D721Med (cell line): ENCODE measurements around the gene FUT8.

Experiments used
- DNase-seq: peaks from one replicate; pipeline ENCODE4 v3.0.0; 2011; ENCODE audit warnings: low spot score; ENCODE audit not compliant: insufficient read length
- FAIRE-seq: peaks from 2 replicates; lab custom pipeline; 2011; peaks lifted over from hg19 to GRCh38; lab: Jason Lieb, UNC
- TF ChIP-seq, protein P1 (sequence below): IDR thresholded peaks from 2 replicates; pipeline ENCODE4 v1.5.1; 2012; ENCODE audit warnings: mild to moderate bottlenecking, control low read depth; ENCODE audit not compliant: insufficient read depth; ENCODE audit errors: missing control alignments

FUT8 gene

GRCh38 chr14:65748796-65749195 lies 336.3 kb downstream of the FUT8 start:
- DNase-seq (no peak), FAIRE-seq (no peak)
- TF ChIP-seq, protein P1, sequence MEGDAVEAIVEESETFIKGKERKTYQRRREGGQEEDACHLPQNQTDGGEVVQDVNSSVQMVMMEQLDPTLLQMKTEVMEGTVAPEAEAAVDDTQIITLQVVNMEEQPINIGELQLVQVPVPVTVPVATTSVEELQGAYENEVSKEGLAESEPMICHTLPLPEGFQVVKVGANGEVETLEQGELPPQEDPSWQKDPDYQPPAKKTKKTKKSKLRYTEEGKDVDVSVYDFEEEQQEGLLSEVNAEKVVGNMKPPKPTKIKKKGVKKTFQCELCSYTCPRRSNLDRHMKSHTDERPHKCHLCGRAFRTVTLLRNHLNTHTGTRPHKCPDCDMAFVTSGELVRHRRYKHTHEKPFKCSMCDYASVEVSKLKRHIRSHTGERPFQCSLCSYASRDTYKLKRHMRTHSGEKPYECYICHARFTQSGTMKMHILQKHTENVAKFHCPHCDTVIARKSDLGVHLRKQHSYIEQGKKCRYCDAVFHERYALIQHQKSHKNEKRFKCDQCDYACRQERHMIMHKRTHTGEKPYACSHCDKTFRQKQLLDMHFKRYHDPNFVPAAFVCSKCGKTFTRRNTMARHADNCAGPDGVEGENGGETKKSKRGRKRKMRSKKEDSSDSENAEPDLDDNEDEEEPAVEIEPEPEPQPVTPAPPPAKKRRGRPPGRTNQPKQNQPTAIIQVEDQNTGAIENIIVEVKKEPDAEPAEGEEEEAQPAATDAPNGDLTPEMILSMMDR = no peak

DNA sequence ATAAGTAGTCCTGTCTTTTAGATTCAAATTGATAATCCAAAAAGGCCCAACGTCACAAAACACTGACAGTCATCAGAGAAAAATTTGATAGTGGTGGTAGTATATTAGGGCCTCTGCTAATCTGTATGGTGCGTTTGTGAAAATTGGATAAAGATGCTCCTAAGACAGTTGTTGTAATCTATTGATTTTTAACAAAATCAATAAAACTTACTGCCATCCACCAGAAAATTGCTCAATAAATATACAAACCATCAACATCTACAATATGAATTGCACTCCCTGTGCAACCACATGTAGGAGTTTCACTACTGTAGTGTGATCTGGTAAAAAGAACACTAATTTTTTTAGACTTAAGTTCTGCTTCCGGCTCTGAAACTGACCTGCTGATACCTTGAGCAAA lies 336.8 kb downstream of the FUT8 start:
- DNase-seq (no peak), FAIRE-seq (no peak)
- TF ChIP-seq, protein P1 = no peak

- TF ChIP-seq, protein P1 = no peak
- DNase-seq (no peak), FAIRE-seq (no peak)
These were observed 338.4 kb downstream of the FUT8 start for GRCh38 chr14:65750906-65751305.

DNA sequence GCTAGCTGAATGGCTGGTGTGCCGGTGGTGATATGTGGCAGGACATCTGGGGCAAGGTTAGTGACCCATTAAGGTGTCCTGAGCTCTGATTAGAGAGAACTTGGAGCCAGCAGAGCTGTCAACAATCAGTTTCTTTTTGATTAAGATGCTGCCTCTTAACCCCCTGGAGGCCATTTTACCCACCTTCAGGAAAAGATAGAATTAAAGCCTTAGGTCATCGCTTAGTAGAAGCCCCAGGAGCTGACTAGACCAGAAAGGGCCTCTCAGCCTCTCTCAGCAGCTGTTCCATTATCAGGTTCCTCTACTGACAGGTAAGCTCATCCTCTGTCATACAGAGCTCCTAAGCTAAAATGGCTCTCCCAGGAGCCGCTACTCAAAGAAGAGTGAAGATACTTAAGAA lies 339.0 kb downstream of the FUT8 start:
- no peak for DNase-seq
- TF ChIP-seq, protein P1 = no peak
- no peak for FAIRE-seq

GRCh38 chr14:65753061-65753460 lies 340.5 kb downstream of the FUT8 start:
- DNase-seq (no peak), FAIRE-seq (no peak)
- TF ChIP-seq, protein P1 = no peak

DNA sequence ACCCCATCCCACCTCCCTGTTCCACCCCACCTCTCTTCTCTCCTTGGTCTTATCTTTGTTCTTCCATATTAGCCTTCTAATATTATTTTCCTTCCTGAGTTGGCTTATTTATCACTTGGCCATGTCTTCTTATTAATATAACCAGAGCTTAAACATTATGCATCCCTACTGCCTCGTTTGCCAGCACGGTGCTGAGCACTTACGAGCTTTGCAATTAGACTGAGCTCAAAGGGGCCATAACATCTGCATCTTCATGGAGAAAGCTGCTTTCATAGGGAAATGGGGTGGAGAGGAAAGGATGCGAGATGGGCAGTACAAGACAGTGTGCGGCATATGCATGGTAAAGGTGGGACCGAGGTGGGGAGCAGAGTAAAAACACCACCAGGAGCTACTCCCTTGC lies 342.8 kb downstream of the FUT8 start:
- no peak for FAIRE-seq
- TF ChIP-seq, protein P1 = no peak
- DNase-seq = no peak

DNA sequence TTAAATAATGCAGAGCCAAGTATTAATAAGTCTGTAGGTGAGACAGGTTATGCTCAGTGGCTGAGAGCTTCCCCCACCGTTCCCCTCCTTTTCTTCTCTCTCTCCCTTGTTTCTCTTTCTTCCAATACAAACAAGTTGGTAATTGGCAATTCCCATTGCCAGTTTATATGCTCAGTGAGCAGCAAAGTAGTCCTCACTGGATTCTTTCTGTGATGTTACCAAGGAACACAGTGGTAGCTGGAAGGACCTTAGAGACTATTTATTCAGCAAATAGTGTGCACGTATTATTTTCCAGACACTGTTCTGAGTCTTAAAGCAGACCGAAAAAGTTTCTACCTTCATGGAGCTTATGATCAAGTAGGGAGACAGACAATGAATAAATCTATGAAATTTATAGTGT lies 344.4 kb downstream of the FUT8 start:
- FAIRE-seq = no peak
- DNase-seq = no peak
- TF ChIP-seq, protein P1 = no peak
